Measurements from ENCODE around the gene CAMK1G.

CAMK1G gene

DNA sequence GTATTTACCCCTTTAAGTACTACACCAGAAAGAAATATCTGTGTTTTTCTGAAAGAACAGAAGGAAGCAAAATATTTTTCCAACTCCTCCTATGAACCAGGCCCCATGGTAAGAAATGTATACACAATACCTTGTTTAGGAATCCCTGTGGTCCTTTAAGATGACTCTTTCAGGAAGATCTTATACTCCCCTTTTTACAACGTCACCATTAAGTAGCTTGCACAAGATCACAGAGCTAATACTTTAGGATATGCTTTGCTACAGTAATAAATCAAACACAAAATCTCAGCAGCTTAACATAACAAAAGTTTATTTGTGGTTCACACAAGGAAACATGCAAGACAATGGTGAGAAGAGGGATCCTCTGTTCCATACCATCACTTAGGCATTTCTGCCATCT lies 77.6 kb downstream of the CAMK1G start:
- no peak for DNase-seq
- no peaks in the 10 kb centered on the region for H4K20me1 ChIP-seq (ENCODE audit: insufficient read depth, low read length)
- no peak for ATAC-seq (ENCODE audit: insufficient read depth, low read depth)
- no peaks in the 10 kb centered on the region for H3K4me1 ChIP-seq (ENCODE audit: insufficient read depth, low read length)
- TF ChIP-seq, protein P1, sequence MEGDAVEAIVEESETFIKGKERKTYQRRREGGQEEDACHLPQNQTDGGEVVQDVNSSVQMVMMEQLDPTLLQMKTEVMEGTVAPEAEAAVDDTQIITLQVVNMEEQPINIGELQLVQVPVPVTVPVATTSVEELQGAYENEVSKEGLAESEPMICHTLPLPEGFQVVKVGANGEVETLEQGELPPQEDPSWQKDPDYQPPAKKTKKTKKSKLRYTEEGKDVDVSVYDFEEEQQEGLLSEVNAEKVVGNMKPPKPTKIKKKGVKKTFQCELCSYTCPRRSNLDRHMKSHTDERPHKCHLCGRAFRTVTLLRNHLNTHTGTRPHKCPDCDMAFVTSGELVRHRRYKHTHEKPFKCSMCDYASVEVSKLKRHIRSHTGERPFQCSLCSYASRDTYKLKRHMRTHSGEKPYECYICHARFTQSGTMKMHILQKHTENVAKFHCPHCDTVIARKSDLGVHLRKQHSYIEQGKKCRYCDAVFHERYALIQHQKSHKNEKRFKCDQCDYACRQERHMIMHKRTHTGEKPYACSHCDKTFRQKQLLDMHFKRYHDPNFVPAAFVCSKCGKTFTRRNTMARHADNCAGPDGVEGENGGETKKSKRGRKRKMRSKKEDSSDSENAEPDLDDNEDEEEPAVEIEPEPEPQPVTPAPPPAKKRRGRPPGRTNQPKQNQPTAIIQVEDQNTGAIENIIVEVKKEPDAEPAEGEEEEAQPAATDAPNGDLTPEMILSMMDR (IDR thresholded peaks at IDR 0.05; ENCODE audit: borderline replicate concordance, extremely low read depth, low read length, poor library complexity, severe bottlenecking): no peak
- no peak for TF ChIP-seq EZH2 (IDR thresholded peaks at IDR 0.05; ENCODE audit: borderline replicate concordance, low read depth, low read length, severe bottlenecking)
- H3K27me3 ChIP-seq (ENCODE audit: insufficient read depth, low read length, poor library complexity): peaks cover 10% of the 10 kb centered on the region
- H3K79me2 ChIP-seq (ENCODE audit: insufficient read depth, low read length): no peaks in the 10 kb centered on the region
- no peaks in the 10 kb centered on the region for H3K9me3 ChIP-seq (ENCODE audit: insufficient read depth, low read length, severe bottlenecking)
- H3K4me3 ChIP-seq (ENCODE audit: low read depth in 1 of 2, low read length in 2 of 2): no peak overlapping the region
- no peaks in the 10 kb centered on the region for H3K36me3 ChIP-seq (ENCODE audit: insufficient read depth, low read length)
- no peak overlapping the region for H3K9ac ChIP-seq (ENCODE audit: low read depth, low read length)
- H3K27ac ChIP-seq (ENCODE audit: low read length): no peak overlapping the region
- H3K4me2 ChIP-seq (ENCODE audit: insufficient read depth, low read length): no peak overlapping the region
- no peak overlapping the region for H2AFZ ChIP-seq (ENCODE audit: low read depth, low read length)

DNA sequence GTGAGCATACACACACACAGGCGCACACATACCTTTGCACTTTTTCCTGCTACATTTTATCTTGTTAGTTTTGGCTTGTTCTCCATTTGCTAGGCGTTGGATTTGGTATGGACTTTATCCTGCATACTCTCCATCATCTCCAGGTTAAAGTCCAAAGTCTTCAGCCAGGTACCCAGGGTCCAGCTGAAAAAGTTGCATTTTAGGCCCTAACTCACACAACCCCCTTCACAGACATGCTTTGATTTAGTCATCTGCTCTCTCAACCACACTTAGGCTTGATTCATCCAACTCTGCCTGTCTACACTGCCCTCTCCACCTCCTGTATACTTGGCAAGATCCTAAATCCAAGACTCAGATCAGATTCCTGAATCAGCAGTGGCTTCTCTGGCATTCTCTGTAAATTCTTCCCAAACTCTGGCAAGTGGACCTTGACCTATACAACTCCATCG lies 79.4 kb downstream of the CAMK1G start:
- no peak overlapping the region for H3K9ac ChIP-seq (ENCODE audit: low read depth, low read length)

More for the DNA sequence above, 79.4 kb downstream of the CAMK1G start:
- ATAC-seq (ENCODE audit: insufficient read depth, low read depth) (no peak), DNase-seq (no peak)
- no peaks in the 10 kb centered on the region for H3K79me2 ChIP-seq (ENCODE audit: insufficient read depth, low read length)
- H2AFZ ChIP-seq (ENCODE audit: low read depth, low read length): no peak overlapping the region
- H3K27me3 ChIP-seq (ENCODE audit: insufficient read depth, low read length, poor library complexity): peaks cover 4% of the 10 kb centered on the region
- H3K4me1 ChIP-seq (ENCODE audit: insufficient read depth, low read length): no peaks in the 10 kb centered on the region
- no peaks in the 10 kb centered on the region for H4K20me1 ChIP-seq (ENCODE audit: insufficient read depth, low read length)
- TF ChIP-seq, protein P1 (IDR thresholded peaks at IDR 0.05; ENCODE audit: borderline replicate concordance, extremely low read depth, low read length, poor library complexity, severe bottlenecking): no peak
- TF ChIP-seq EZH2 (IDR thresholded peaks at IDR 0.05; ENCODE audit: borderline replicate concordance, low read depth, low read length, severe bottlenecking): no peak
- no peak overlapping the region for H3K4me2 ChIP-seq (ENCODE audit: insufficient read depth, low read length)
- H3K4me3 ChIP-seq (ENCODE audit: low read depth in 1 of 2, low read length in 2 of 2): no peak overlapping the region
- H3K36me3 ChIP-seq (ENCODE audit: insufficient read depth, low read length): no peaks in the 10 kb centered on the region
- no peak overlapping the region for H3K27ac ChIP-seq (ENCODE audit: low read length)
- no peaks in the 10 kb centered on the region for H3K9me3 ChIP-seq (ENCODE audit: insufficient read depth, low read length, severe bottlenecking)

Measured in DND-41 (cell line).